IPS-18c (cell line): Measurements from ENCODE around the gene DDX60.

Experiments
- H3K4me3 ChIP-seq: 2 replicates; pipeline ENCODE4 v1.7.0; 2013; ENCODE audit warnings: low read depth, mild to moderate bottlenecking, low read length, moderate library complexity; ENCODE audit not compliant: insufficient read depth
- H3K9me3 ChIP-seq: one replicate; pipeline ENCODE4 v1.6.1; 2013; ENCODE audit warnings: mild to moderate bottlenecking, low read length, moderate library complexity; ENCODE audit not compliant: control insufficient read depth, insufficient read depth

Gene DDX60

DNA sequence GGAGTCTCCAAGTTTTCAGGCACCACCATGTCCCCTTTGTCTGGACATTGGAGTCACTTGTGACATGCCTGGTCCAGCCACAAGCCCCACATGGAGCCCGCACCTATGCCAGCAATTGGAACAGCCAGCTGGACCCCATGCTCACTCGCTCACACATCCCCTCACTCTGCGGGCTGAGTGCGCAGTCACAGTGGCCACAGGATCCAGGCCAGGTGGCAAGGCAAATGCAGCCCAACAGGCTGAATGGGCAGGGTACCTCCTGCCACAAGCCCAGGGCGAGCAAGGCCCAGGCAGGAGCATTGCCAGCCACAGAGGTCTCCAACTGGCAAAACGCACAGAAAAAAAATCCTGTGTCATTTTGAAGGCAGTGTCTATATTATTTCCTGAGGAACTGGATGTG lies 144.2 kb downstream of the DDX60 start:
- H3K4me3 ChIP-seq, result no peak overlapping the region
- no peaks in the 10 kb centered on the region for H3K9me3 ChIP-seq

DNA sequence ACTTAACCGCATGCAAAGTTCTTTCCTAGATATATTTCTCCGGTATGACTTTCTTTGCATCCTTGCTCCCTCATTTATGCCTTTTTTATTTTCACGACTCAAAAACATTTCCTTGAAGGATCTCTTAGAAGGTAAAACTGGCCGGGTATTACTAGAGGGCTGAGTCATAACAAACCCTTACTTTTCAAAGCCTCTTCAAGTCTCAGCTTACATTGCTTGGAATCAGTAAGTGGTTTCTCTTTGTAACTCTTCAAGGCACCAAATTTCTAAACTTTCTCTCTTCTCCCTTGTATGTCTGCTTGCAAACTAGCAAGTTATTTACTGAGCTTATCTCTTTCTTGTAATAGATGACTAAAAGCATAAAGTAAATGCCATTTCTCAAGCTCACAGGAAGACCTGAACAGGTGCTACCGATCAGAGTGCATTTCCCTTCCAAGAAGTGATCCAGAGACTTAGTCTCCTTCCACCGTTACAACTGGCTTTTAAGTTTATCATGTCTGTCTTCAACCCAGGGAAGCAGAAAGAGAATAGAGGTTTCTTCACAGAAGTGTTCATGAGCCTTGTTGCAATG lies 150.8 kb downstream of the DDX60 start:
- no peak overlapping the region for H3K4me3 ChIP-seq
- no peaks in the 10 kb centered on the region for H3K9me3 ChIP-seq
